Activated gamma-delta T cell treated with Interleukin-2 at 50 U/mL for 16 hours (primary cell): ENCODE data around the gene TMEM154.

Experiments
- DNase-seq: peaks from one replicate; pipeline ENCODE4 v3.0.0-alpha.2; 2020

The TMEM154 gene

GRCh38 chr4:152588869-152589268 is 90.9 kb downstream of the TMEM154 start:
- no peak for DNase-seq

- DNase-seq: no peak
These were observed 92.7 kb downstream of the TMEM154 start for GRCh38 chr4:152587127-152587526.

- DNase-seq: no peak
These were observed 93.1 kb downstream of the TMEM154 start for GRCh38 chr4:152586668-152587067.

- no peak for DNase-seq
These were observed 94.8 kb downstream of the TMEM154 start for GRCh38 chr4:152585023-152585441.

- no peak for DNase-seq
These were observed 98.1 kb downstream of the TMEM154 start for GRCh38 chr4:152581536-152582160.

GRCh38 chr4:152579916-152580315 is 99.9 kb downstream of the TMEM154 start:
- no peak for DNase-seq

GRCh38 chr4:152579107-152579764 is 100.6 kb downstream of the TMEM154 start:
- no peak for DNase-seq

- DNase-seq: no peak
These were observed 101.1 kb downstream of the TMEM154 start for GRCh38 chr4:152578670-152579069.

- DNase-seq: no peak
These were observed 101.9 kb downstream of the TMEM154 start for GRCh38 chr4:152577708-152578396.

- no peak for DNase-seq
These were observed 104.3 kb downstream of the TMEM154 start for GRCh38 chr4:152575533-152575932.

GRCh38 chr4:152573861-152574260 is 105.9 kb downstream of the TMEM154 start:
- DNase-seq: no peak

- no peak for DNase-seq
These were observed 107.2 kb downstream of the TMEM154 start for GRCh38 chr4:152572417-152573086.

GRCh38 chr4:152571770-152572169 is 108.0 kb downstream of the TMEM154 start:
- DNase-seq: no peak

GRCh38 chr4:152571296-152571695 is 108.5 kb downstream of the TMEM154 start:
- no peak for DNase-seq
